GM19193 (cell line): ENCODE data around the gene HSPB1.

Experiments
- POLR2A ChIP-seq: IDR thresholded peaks from 4 replicates; pipeline ENCODE4 v1.6.1; 2011; ENCODE audit not compliant: insufficient read depth, insufficient read length; ENCODE audit errors: extremely low read depth

HSPB1 gene

GRCh38 chr7:76318488-76319353 lies 16.2 kb downstream of the HSPB1 start:
- peak; percentile 35 for TF ChIP-seq POLR2A

- no peak for TF ChIP-seq POLR2A
Measured at GRCh38 chr7:76325092-76325491, 22.6 kb downstream of the HSPB1 start.

- no peak for TF ChIP-seq POLR2A
Measured at GRCh38 chr7:76325811-76326210, 23.3 kb downstream of the HSPB1 start.

GRCh38 chr7:76326646-76327233 lies 24.3 kb downstream of the HSPB1 start:
- TF ChIP-seq POLR2A: no peak

GRCh38 chr7:76327610-76328009 lies 25.1 kb downstream of the HSPB1 start:
- TF ChIP-seq POLR2A: no peak

- no peak for TF ChIP-seq POLR2A
Measured at GRCh38 chr7:76328389-76328788, 25.9 kb downstream of the HSPB1 start.

GRCh38 chr7:76329479-76329878 lies 27.0 kb downstream of the HSPB1 start:
- TF ChIP-seq POLR2A: no peak

GRCh38 chr7:76330261-76330660 lies 27.8 kb downstream of the HSPB1 start:
- no peak for TF ChIP-seq POLR2A

- no peak for TF ChIP-seq POLR2A
Measured at GRCh38 chr7:76330673-76331072, 28.2 kb downstream of the HSPB1 start.

GRCh38 chr7:76332078-76332477 lies 29.6 kb downstream of the HSPB1 start:
- no peak for TF ChIP-seq POLR2A

- TF ChIP-seq POLR2A: no peak
Measured at GRCh38 chr7:76333511-76334101, 31.1 kb downstream of the HSPB1 start.

GRCh38 chr7:76334320-76334967 lies 32.0 kb downstream of the HSPB1 start:
- TF ChIP-seq POLR2A: no peak

GRCh38 chr7:76336094-76336493 lies 33.6 kb downstream of the HSPB1 start:
- TF ChIP-seq POLR2A: no peak

- TF ChIP-seq POLR2A: no peak
Measured at GRCh38 chr7:76337147-76337546, 34.7 kb downstream of the HSPB1 start.
